Activated naive CD8-positive, alpha-beta T cell treated with anti-CD3 and anti-CD28 coated beads, Interleukin-2, amount 10 ng/mL, durations not matched to agents 7 days and 5 days (primary cell): ENCODE data around the gene ZFHX3. TPM values are rescaled to one million over a fixed set of nuclear protein-coding genes. Genes with fewer than 3 reads are reported as not detected.

Experiments used
- ATAC-seq: fragments of 150-1000 bp; cut with Tn5 transposase; one replicate; pipeline ENCODE4 v1.10.0; 2021; ENCODE audit warnings: low read depth, moderate library complexity
- POLR2A ChIA-PET: fragments of 350-600 bp; sonication (Branson Sonifier 250); formaldehyde crosslinking; loops from one replicate; lab custom pipeline; 2021; ENCODE audit warnings: antibody characterized with exemption; lab: Charles Lee
- DNase-seq: peaks from one replicate; pipeline ENCODE4 v3.0.0; 2021
- H3K27ac Mint-ChIP-seq: one replicate; pipeline ENCODE4 v1.8.0; 2022; ENCODE audit warnings: mild to moderate bottlenecking, mixed read lengths
- H3K27me3 Mint-ChIP-seq: one replicate; pipeline ENCODE4 v1.8.0; 2022; ENCODE audit warnings: mild to moderate bottlenecking, moderate library complexity, mixed read lengths
- H3K36me3 Mint-ChIP-seq: one replicate; pipeline ENCODE4 v1.8.0; 2021; ENCODE audit warnings: mild to moderate bottlenecking, mixed read lengths
- H3K4me1 Mint-ChIP-seq: one replicate; pipeline ENCODE4 v1.8.0; 2021; ENCODE audit warnings: mixed read lengths
- H3K4me3 Mint-ChIP-seq: one replicate; pipeline ENCODE4 v1.8.0; 2022; ENCODE audit warnings: mild to moderate bottlenecking, moderate library complexity, mixed read lengths
- H3K9me3 Mint-ChIP-seq: one replicate; pipeline ENCODE4 v1.8.0; 2021; ENCODE audit warnings: mixed read lengths
- total RNA-seq, 2 experiments: library from RNA; stranded (reverse); gene quantifications; one replicate each; pipeline ENCODE4 v1.2.3, GENCODE V29; 2021

Gene ZFHX3
- total RNA-seq, 2 experiments from 2014 or later = 1.1 to 1.6 TPM

- DNase-seq (no peak), ATAC-seq (no peak)
- peaks cover 2% of the 10 kb centered on the region for H3K27me3 Mint-ChIP-seq
- peaks cover 18% of the 10 kb centered on the region for H3K36me3 Mint-ChIP-seq
- H3K4me1 Mint-ChIP-seq = peaks cover 28% of the 10 kb centered on the region
- H3K27ac Mint-ChIP-seq = no peak overlapping the region
- POLR2A ChIA-PET = interaction anchor here (0.6 kb wide), 1 partner anchor 18 kb away, joined by 3 read pairs; no protein-coding TSS in a partner anchor
- peaks cover 5% of the 10 kb centered on the region for H3K9me3 Mint-ChIP-seq
- no peak overlapping the region for H3K4me3 Mint-ChIP-seq
These were observed 122.3 kb downstream of the ZFHX3 start for GRCh38 chr16:72925631-72925979.

GRCh38 chr16:72924927-72925630, 122.8 kb downstream of the ZFHX3 start:
- H3K27ac Mint-ChIP-seq = no peak overlapping the region

GRCh38 chr16:72924537-72924926, 123.4 kb downstream of the ZFHX3 start:
- POLR2A ChIA-PET = no interaction called here

More at GRCh38 chr16:72924927-72925630, 122.8 kb downstream of the ZFHX3 start:
- Mint-ChIP-seq H3K9me3 (peaks cover 5% of the 10 kb centered on the region), H3K4me3 (no peak overlapping the region), H3K36me3 (peaks cover 18% of the 10 kb centered on the region), H3K27me3 (no peaks in the 10 kb centered on the region), H3K4me1 (peaks cover 30% of the 10 kb centered on the region)
- no peak for DNase-seq
- ATAC-seq = no peak
- POLR2A ChIA-PET = interaction anchor here (0.6 kb wide), 1 partner anchor 17 kb away, joined by 3 read pairs; no protein-coding TSS in a partner anchor

GRCh38 chr16:72923757-72924156, 124.2 kb downstream of the ZFHX3 start:
- POLR2A ChIA-PET = no interaction called here
- peaks cover 32% of the 10 kb centered on the region for H3K4me1 Mint-ChIP-seq
- no peak for ATAC-seq

More at GRCh38 chr16:72924537-72924926, 123.4 kb downstream of the ZFHX3 start:
- Mint-ChIP-seq H3K27me3 (no peaks in the 10 kb centered on the region), H3K4me3 (no peak overlapping the region), H3K4me1 (peaks cover 33% of the 10 kb centered on the region), H3K27ac (no peak overlapping the region), H3K36me3 (peaks cover 20% of the 10 kb centered on the region), H3K9me3 (peaks cover 5% of the 10 kb centered on the region)
- ATAC-seq (no peak), DNase-seq (no peak)

GRCh38 chr16:72922714-72923113, 125.2 kb downstream of the ZFHX3 start:
- ATAC-seq (no peak), DNase-seq (no peak)
- no peak overlapping the region for H3K4me3 Mint-ChIP-seq
- peaks cover 7% of the 10 kb centered on the region for H3K9me3 Mint-ChIP-seq
- POLR2A ChIA-PET = interaction anchor here (0.6 to 0.7 kb wide), 2 partner anchors 9 to 40 kb away, joined by 3 to 6 read pairs; no protein-coding TSS in a partner anchor
- H3K36me3 Mint-ChIP-seq = peaks cover 27% of the 10 kb centered on the region
- peak overlapping the region; percentile 76 for H3K27ac Mint-ChIP-seq
- H3K27me3 Mint-ChIP-seq = peaks cover 5% of the 10 kb centered on the region
- peaks cover 32% of the 10 kb centered on the region for H3K4me1 Mint-ChIP-seq

More at GRCh38 chr16:72923757-72924156, 124.2 kb downstream of the ZFHX3 start:
- H3K9me3 Mint-ChIP-seq = peaks cover 5% of the 10 kb centered on the region
- no peak for DNase-seq
- H3K36me3 Mint-ChIP-seq = peaks cover 23% of the 10 kb centered on the region
- H3K4me3 Mint-ChIP-seq = no peak overlapping the region
- peak overlapping the region; percentile 15 for H3K27ac Mint-ChIP-seq
- H3K27me3 Mint-ChIP-seq = no peaks in the 10 kb centered on the region

GRCh38 chr16:72921620-72922019, 126.3 kb downstream of the ZFHX3 start:
- POLR2A ChIA-PET = interaction anchor here (0.7 to 3.3 kb wide), 4 partner anchors 9 to 78 kb away, joined by 3 to 28 read pairs (median 14); no protein-coding TSS in a partner anchor
- Mint-ChIP-seq H3K27me3 (peaks cover 5% of the 10 kb centered on the region), H3K27ac (peak overlapping the region; percentile 94), H3K4me1 (peaks cover 27% of the 10 kb centered on the region), H3K9me3 (peaks cover 7% of the 10 kb centered on the region), H3K4me3 (peak overlapping the region; percentile 71), H3K36me3 (peaks cover 27% of the 10 kb centered on the region)
- DNase-seq = no peak
- no peak for ATAC-seq

GRCh38 chr16:72921106-72921505, 126.8 kb downstream of the ZFHX3 start:
- POLR2A ChIA-PET = interaction anchor here (1.8 to 3.3 kb wide), 3 partner anchors 10 to 77 kb away, joined by 7 to 28 read pairs (median 20); no protein-coding TSS in a partner anchor
- Mint-ChIP-seq H3K4me1 (peaks cover 27% of the 10 kb centered on the region), H3K4me3 (peak overlapping the region; percentile 71), H3K9me3 (peaks cover 7% of the 10 kb centered on the region), H3K36me3 (peaks cover 27% of the 10 kb centered on the region), H3K27me3 (peaks cover 7% of the 10 kb centered on the region), H3K27ac (peak overlapping the region; percentile 94)
- ATAC-seq = peak; percentile 96
- peak; percentile 53 for DNase-seq

GRCh38 chr16:72917051-72917450, 130.9 kb downstream of the ZFHX3 start:
- DNase-seq = no peak
- H3K4me3 Mint-ChIP-seq = no peak overlapping the region
- H3K36me3 Mint-ChIP-seq = peaks cover 17% of the 10 kb centered on the region
- no peak for ATAC-seq
- peaks cover 2% of the 10 kb centered on the region for H3K9me3 Mint-ChIP-seq
- peaks cover 25% of the 10 kb centered on the region for H3K27me3 Mint-ChIP-seq
- H3K27ac Mint-ChIP-seq = no peak overlapping the region
- POLR2A ChIA-PET = no interaction called here
- H3K4me1 Mint-ChIP-seq = peaks cover 23% of the 10 kb centered on the region

- Mint-ChIP-seq H3K4me3 (no peak overlapping the region), H3K4me1 (peaks cover 8% of the 10 kb centered on the region)
- ATAC-seq = no peak
These were observed 132.6 kb downstream of the ZFHX3 start for GRCh38 chr16:72915331-72915730.

GRCh38 chr16:72913551-72913950, 134.4 kb downstream of the ZFHX3 start:
- POLR2A ChIA-PET = no interaction called here
- Mint-ChIP-seq H3K36me3 (peaks cover 6% of the 10 kb centered on the region), H3K27me3 (peaks cover 39% of the 10 kb centered on the region), H3K9me3 (peaks cover 2% of the 10 kb centered on the region), H3K4me3 (no peak overlapping the region), H3K4me1 (peaks cover 5% of the 10 kb centered on the region), H3K27ac (no peak overlapping the region)
- no peak for ATAC-seq
- no peak for DNase-seq

More at GRCh38 chr16:72915331-72915730, 132.6 kb downstream of the ZFHX3 start:
- Mint-ChIP-seq H3K9me3 (peaks cover 2% of the 10 kb centered on the region), H3K27me3 (peaks cover 34% of the 10 kb centered on the region), H3K27ac (no peak overlapping the region), H3K36me3 (peaks cover 11% of the 10 kb centered on the region)
- POLR2A ChIA-PET = no interaction called here
- no peak for DNase-seq

- peaks cover under 1% of the 10 kb centered on the region for H3K36me3 Mint-ChIP-seq
- no peak for ATAC-seq
- peaks cover 3% of the 10 kb centered on the region for H3K4me1 Mint-ChIP-seq
- POLR2A ChIA-PET = no interaction called here
- H3K27me3 Mint-ChIP-seq = peaks cover 36% of the 10 kb centered on the region
- no peaks in the 10 kb centered on the region for H3K9me3 Mint-ChIP-seq
- no peak overlapping the region for H3K4me3 Mint-ChIP-seq
- H3K27ac Mint-ChIP-seq = no peak overlapping the region
- no peak for DNase-seq
These were observed 136.0 kb downstream of the ZFHX3 start for GRCh38 chr16:72911971-72912370.

- POLR2A ChIA-PET = no interaction called here
- H3K27ac Mint-ChIP-seq = no peak overlapping the region
These were observed 137.1 kb downstream of the ZFHX3 start for GRCh38 chr16:72910875-72911274.

GRCh38 chr16:72910381-72910780, 137.5 kb downstream of the ZFHX3 start:
- peaks cover 30% of the 10 kb centered on the region for H3K27me3 Mint-ChIP-seq
- ATAC-seq = no peak
- POLR2A ChIA-PET = no interaction called here
- no peak overlapping the region for H3K27ac Mint-ChIP-seq
- no peak for DNase-seq
- H3K36me3 Mint-ChIP-seq = no peaks in the 10 kb centered on the region
- no peak overlapping the region for H3K4me3 Mint-ChIP-seq
- peaks cover 3% of the 10 kb centered on the region for H3K4me1 Mint-ChIP-seq
- no peaks in the 10 kb centered on the region for H3K9me3 Mint-ChIP-seq

More at GRCh38 chr16:72910875-72911274, 137.1 kb downstream of the ZFHX3 start:
- no peaks in the 10 kb centered on the region for H3K9me3 Mint-ChIP-seq
- H3K4me3 Mint-ChIP-seq = no peak overlapping the region
- H3K36me3 Mint-ChIP-seq = no peaks in the 10 kb centered on the region
- ATAC-seq (no peak), DNase-seq (no peak)
- H3K4me1 Mint-ChIP-seq = peaks cover 3% of the 10 kb centered on the region
- H3K27me3 Mint-ChIP-seq = peaks cover 32% of the 10 kb centered on the region

- Mint-ChIP-seq H3K36me3 (no peaks in the 10 kb centered on the region), H3K4me3 (no peak overlapping the region), H3K4me1 (peaks cover 1% of the 10 kb centered on the region), H3K27ac (no peak overlapping the region), H3K27me3 (peaks cover 23% of the 10 kb centered on the region), H3K9me3 (no peaks in the 10 kb centered on the region)
- no peak for DNase-seq
- no peak for ATAC-seq
- POLR2A ChIA-PET = interaction anchor here (0.7 kb wide), 1 partner anchor 11 kb away, joined by 4 read pairs; no protein-coding TSS in a partner anchor
These were observed 138.7 kb downstream of the ZFHX3 start for GRCh38 chr16:72909196-72909595.
